BLaER1 treated with 17β-estradiol and CSF1 and Interleukin-3, amounts not matched to agents 10 nM and 100 nM (cell line): ENCODE data around the gene DYNLL2.
"Not testable (repeated sequence)": the region's sequence is repeated elsewhere in the genome, so short reads cannot be mapped to it uniquely, and the experiment has no call there.

Source experiments
- H3K27ac ChIP-seq, 11 experiments: shearing (Covaris generic); formaldehyde crosslinking; 2 replicates each; pipeline ENCODE4 v1.8.1; 2022
- H3K27me3 ChIP-seq, 11 experiments: shearing (Covaris generic); formaldehyde crosslinking; 2 replicates each; pipeline ENCODE4 v1.8.1; 2022
- H3K36me3 ChIP-seq, 11 experiments: shearing (Covaris generic); formaldehyde crosslinking; 2 replicates each; pipeline ENCODE4 v1.8.1; 2022
- H3K4me1 ChIP-seq, 10 experiments: shearing (Covaris generic); formaldehyde crosslinking; 2 replicates each; pipeline ENCODE4 v1.8.1; 2022
- H3K4me2 ChIP-seq, 11 experiments: shearing (Covaris generic); formaldehyde crosslinking; 2 replicates each; pipeline ENCODE4 v1.8.1; 2022
- H3K4me3 ChIP-seq, 10 experiments: shearing (Covaris generic); formaldehyde crosslinking; 2 replicates each; pipeline ENCODE4 v1.8.1; 2022
- H3K9ac ChIP-seq, 11 experiments: shearing (Covaris generic); formaldehyde crosslinking; 2 replicates each; pipeline ENCODE4 v1.8.1; 2022
- H3K9me3 ChIP-seq, 11 experiments: shearing (Covaris generic); formaldehyde crosslinking; replicated peaks in 1 of 11; 2 replicates each; pipeline ENCODE4 v1.8.1; 2022
- H4K20me1 ChIP-seq, 11 experiments: shearing (Covaris generic); formaldehyde crosslinking; 2 replicates each; pipeline ENCODE4 v1.8.1; 2022
- Cebpa-rat ChIP-seq, 11 experiments: shearing (Covaris generic); IDR thresholded peaks; 2 replicates each; pipeline ENCODE4 v1.8.1; 2022

Gene DYNLL2

DNA sequence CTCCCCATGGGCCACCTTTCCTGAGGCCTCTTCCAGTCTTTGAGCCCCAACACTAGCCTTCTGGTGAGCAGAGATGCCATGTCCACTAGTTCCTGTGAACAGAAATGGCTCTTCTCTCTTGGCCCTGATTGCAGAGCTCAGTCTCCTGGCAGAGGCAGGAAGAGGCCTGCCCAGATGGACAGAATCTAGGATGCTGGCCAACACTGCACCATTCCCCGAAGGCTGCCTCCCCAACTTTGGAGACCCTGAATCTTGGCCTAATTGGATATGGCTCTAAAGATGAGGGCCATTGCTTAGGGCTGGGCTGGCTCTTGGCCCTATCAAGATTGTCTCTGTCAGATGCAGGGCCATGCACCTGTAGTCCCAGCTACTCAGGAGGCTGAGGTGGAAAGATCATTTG is 18.0 kb upstream of the DYNLL2 start:
- H3K36me3 ChIP-seq, result no peaks in the 10 kb centered on the region
- no peaks in the 10 kb centered on the region for H3K27me3 ChIP-seq
- no peak overlapping the region for H3K27ac ChIP-seq
- no peaks in the 10 kb centered on the region for H3K4me1 ChIP-seq
- H4K20me1 ChIP-seq, result no peaks in the 10 kb centered on the region
- no peak overlapping the region for H3K4me2 ChIP-seq
- no peak overlapping the region for H3K9ac ChIP-seq
- no peak overlapping the region for H3K4me3 ChIP-seq
- no peaks in the 10 kb centered on the region for H3K9me3 ChIP-seq
- TF ChIP-seq Cebpa-rat (IDR thresholded peaks at IDR 0.05), result no peak

DNA sequence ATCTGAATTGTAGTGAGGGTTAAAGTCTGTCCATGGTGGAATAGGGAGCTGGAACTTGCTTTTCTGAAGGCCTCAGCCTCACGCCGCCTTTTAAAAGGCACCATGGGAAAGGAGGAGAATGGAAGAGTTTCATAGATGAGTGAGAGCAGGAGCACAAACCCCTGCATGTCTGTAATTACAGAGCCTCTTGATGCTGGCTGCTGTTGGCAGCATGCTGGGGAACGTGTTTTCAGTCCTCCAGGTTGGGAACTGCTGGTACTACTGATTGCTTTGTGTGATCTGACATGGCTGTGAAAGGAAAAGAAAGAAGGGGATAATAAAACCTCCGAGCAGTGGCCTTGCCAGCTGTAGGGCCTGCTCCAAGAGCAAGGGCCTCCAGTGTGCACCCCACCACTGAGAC is 16.8 kb upstream of the DYNLL2 start:
- H3K9ac ChIP-seq, result no peak overlapping the region
- H3K4me1 ChIP-seq, result no peaks in the 10 kb centered on the region
- no peaks in the 10 kb centered on the region for H3K36me3 ChIP-seq
- no peaks in the 10 kb centered on the region for H3K9me3 ChIP-seq
- no peak for TF ChIP-seq Cebpa-rat (IDR thresholded peaks at IDR 0.05)
- no peak overlapping the region for H3K27ac ChIP-seq
- H3K27me3 ChIP-seq, result no peaks in the 10 kb centered on the region
- no peak overlapping the region for H3K4me2 ChIP-seq
- H4K20me1 ChIP-seq, result no peaks in the 10 kb centered on the region
- H3K4me3 ChIP-seq, result no peak overlapping the region

DNA sequence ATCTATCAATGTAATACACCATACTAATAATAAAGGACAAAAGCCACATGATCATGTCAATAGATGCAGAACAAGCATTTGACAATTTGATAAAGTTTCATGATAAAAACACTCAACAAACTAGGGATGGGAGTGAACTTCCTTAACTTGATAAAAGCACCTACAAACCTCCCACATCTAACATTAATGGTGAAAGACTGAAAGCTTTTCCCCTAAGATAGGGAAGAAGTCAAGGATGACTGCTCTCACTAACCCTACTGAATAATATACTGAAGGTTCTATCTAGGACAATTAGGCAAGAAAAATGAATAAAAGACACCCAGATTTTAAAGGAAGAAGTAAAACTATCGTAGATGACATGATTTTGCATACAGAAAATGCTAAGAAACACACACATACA is 10.4 kb upstream of the DYNLL2 start:
- Histone ChIP-seq H3K36me3 (no peaks in the 10 kb centered on the region), H3K9ac (no peak overlapping the region), H3K4me1 (no peaks in the 10 kb centered on the region), H3K4me2 (no peak overlapping the region), H4K20me1 (no peaks in the 10 kb centered on the region), H3K9me3 (no peaks in the 10 kb centered on the region), H3K27me3 (no peaks in the 10 kb centered on the region), H3K4me3 (no peak overlapping the region), H3K27ac (no peak overlapping the region)
- no peak for TF ChIP-seq Cebpa-rat (IDR thresholded peaks at IDR 0.05)

DNA sequence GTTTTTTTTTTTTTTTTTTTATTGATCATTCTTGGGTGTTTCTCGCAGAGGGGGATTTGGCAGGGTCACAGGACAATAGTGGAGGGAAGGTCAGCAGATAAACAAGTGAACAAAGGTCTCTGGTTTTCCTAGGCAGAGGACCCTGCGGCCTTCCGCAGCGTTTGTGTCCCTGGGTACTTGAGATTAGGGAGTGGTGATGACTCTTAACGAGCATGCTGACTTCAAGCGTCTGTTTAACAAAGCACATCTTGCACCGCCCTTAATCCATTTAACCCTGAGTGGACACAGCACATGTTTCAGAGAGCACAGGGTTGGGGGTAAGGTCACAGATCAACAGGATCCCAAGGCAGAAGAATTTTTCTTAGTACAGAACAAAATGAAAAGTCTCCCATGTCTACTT is 10.0 kb upstream of the DYNLL2 start:
- H4K20me1 ChIP-seq, H3K27ac ChIP-seq, H3K27me3 ChIP-seq, H3K4me2 ChIP-seq, H3K9me3 ChIP-seq, H3K4me3 ChIP-seq, H3K4me1 ChIP-seq, H3K9ac ChIP-seq, H3K36me3 ChIP-seq: not testable (repeated sequence)

DNA sequence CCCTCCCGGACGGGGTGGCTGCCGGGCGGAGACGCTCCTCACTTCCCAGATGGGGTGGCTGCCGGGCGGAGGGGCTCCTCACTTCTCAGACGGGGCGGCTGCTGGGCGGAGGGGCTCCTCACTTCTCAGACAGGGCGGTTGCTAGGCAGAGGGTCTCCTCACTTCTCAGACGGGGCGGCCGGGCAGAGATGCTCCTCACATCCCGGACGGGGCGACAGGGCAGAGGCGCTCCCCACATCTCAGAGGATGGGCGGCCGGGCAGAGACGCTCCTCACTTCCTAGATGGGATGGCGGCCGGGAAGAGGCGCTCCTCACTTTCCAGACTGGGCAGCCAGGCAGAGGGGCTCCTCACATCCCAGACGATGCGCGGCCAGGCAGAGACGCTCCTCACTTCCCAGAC is 8.8 kb upstream of the DYNLL2 start:
- H3K9me3 ChIP-seq, H3K27ac ChIP-seq, H3K4me2 ChIP-seq, H3K4me3 ChIP-seq, H3K36me3 ChIP-seq, H3K27me3 ChIP-seq, H4K20me1 ChIP-seq, H3K9ac ChIP-seq, H3K4me1 ChIP-seq: not testable (repeated sequence)

DNA sequence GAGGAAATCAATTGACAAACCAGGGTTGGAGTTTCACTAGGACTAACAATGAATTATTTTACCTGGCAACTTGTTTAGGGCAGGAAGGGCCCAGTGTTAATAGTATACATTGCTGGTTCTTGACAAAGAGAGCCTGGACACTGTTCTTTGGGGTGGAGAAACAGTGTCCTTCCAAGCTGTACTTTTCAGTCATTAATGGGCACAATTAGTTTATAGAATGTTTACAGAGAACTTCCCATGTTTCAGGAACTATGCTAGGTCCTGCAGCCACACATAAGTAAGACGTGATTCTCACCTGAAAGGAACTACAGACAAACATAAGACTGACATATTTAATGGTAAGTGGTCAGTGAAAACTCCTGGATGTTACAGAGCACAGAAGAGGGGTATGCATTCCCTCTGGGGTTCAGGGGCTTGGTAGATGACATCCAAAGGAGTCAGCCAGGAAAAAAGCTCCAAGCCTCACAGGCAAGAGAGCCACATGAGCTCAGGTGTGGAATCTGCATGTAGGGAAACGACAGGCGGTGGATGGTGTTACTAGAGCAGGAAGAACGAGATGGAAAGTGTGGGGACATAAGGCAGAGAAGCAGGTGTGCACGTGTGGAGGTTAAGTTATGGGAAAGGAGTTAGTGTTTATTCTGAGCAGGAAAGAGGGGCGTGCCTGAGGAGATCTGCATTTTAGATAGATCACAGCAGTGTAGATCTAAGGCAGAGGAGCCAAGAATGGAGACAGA is 3.8 kb upstream of the DYNLL2 start:
- Histone ChIP-seq H3K27ac (no peak overlapping the region), H3K4me1 (peaks cover 7 to 17% (median 14%) of the 10 kb centered on the region in 10 experiments), H3K4me2 (no peak overlapping the region), H3K9me3 (no peaks in the 10 kb centered on the region), H3K27me3 (no peaks in the 10 kb centered on the region), H3K9ac (no peak overlapping the region), H3K36me3 (no peaks in the 10 kb centered on the region), H3K4me3 (no peak overlapping the region), H4K20me1 (peaks cover 4 to 12% (median 11%) of the 10 kb centered on the region in 11 experiments; a peak in 21 of 22 replicates)
- no peak for TF ChIP-seq Cebpa-rat (IDR thresholded peaks at IDR 0.05)

DNA sequence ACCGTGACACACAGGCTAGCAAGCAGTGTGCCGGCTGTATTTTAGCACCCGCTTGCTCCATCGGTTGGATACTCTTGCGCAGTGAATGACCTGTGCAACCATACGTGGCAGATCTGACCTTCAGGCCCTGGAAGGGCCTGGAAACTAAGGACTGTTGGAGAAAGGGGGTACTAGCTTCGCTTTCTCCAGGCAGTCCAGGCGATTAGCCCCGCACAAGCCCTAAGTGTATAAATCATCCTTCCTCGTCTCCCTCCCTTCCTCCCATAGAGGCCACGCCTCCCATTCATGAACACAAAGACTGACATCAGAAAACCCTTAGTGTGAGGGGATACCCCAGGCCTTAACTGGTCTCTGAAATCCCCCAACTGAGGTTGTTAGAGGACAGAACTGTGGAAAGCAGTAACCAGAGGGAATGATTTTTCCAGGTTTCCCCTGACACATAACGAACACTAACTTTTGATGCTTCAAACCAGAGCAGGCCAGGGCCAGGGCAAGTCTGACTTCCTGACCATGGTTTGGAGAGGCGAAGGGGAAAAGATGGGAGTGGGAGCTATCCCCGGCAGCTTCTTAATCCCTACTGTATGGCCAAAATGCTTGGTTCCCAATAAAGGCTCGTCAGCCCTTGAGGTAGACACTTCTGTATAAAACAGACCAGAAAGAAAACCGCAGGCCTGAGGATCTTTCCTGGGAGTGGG is 1.4 kb upstream of the DYNLL2 start:
- Histone ChIP-seq H3K27me3 (no peaks in the 10 kb centered on the region), H3K4me1 (peaks cover 30 to 41% (median 37%) of the 10 kb centered on the region in 10 experiments), H3K27ac (peak overlapping the region in 8 of 11 experiments; percentile 85 to 96 (median 90); a peak in 13 of 22 replicates), H3K4me2 (peak overlapping the region in 10 of 11 experiments; percentile 71 to 92 (median 84); a peak in 17 of 22 replicates), H3K36me3 (peaks cover 15 to 21% (median 20%) of the 10 kb centered on the region in 11 experiments), H3K9me3 (no peaks in the 10 kb centered on the region), H3K4me3 (no peak overlapping the region), H4K20me1 (peaks cover 27 to 35% (median 34%) of the 10 kb centered on the region in 11 experiments), H3K9ac (peak overlapping the region in 2 of 11 experiments; percentile 83 to 84; a peak in 2 of 22 replicates)
- no peak for TF ChIP-seq Cebpa-rat (IDR thresholded peaks at IDR 0.05)

DNA sequence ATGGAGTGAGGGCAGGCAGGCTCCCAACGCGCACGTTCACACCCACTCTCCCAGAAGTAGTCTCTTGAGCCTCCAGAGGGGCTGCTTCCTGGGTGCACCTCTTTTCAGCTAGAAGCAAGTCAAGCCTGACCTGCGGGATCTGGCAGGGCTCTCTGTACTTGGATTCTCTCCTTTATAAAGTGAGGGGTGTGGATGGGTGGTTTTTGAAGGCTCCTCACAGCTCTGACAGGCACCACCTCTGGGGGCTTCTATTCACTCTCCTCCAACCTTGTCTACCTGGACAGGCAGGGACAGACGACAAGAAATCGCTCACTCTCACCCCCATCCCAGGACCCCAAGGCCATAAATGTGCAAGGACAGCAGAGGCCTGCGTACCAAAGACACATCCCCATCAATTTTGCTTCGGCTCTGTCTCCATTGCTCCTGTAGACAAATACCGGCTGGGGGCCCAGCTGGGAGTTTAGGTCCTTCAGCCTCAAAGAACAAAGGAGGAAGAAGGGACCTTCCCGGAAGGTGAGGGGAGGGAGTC is 814 bp upstream of the DYNLL2 start:
- H3K27ac ChIP-seq, result peak overlapping the region; percentile 77 to 96 (median 90)
- H3K9ac ChIP-seq, result peak overlapping the region; percentile 70 to 84 (median 79)
- H4K20me1 ChIP-seq, result peaks cover 33 to 41% (median 40%) of the 10 kb centered on the region in 11 experiments
- peaks cover 34 to 45% (median 43%) of the 10 kb centered on the region in 10 experiments for H3K4me1 ChIP-seq
- peak overlapping the region; percentile 71 to 92 (median 84) for H3K4me2 ChIP-seq
- peak overlapping the region; percentile 39 to 65 (median 50) for H3K4me3 ChIP-seq
- H3K36me3 ChIP-seq, result peaks cover 21 to 27% (median 26%) of the 10 kb centered on the region in 11 experiments
- H3K9me3 ChIP-seq, result no peaks in the 10 kb centered on the region
- H3K27me3 ChIP-seq, result no peaks in the 10 kb centered on the region
- TF ChIP-seq Cebpa-rat (IDR thresholded peaks at IDR 0.05), result no peak

DNA sequence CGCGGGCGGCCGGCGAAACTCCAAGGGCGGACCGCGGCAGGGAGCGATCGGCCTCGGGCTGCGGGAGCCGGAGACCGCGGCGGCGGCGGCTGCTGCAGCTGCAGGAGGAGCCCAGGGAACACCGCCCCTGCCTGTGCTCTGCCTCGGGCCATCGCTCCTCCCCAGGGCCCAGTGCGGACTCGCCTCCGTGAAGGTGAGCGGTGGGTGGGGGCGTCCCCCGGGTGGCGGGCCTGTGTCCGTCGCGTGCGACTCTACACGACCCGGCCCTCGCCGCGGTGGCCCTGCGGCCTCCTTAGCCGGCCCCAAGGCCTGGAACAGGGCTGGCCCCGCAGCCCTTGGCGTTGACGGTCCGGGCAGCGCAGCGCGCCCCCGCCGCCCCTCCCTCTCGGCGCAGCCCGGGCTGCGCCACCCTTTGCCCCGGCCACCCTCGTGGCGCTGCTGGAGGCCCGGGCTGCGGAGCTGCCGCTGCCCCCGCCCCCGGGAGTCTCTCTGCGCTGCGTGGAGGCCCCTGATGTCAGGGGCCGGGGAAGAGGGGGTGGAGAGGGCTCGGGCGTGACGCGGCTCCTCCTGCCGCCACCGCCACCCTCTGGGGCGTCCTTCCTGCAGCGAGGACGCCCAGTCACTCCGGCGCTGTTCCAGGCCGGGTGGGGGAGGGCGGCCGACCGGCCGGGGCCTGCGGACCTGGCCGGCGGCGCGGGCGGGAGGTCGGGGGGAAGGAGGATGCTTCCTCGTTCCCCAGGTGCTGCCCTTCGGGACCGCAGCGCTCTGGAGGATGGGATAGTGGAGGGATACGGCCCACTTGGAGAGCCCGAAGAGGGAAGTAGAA is 485 bp downstream of the DYNLL2 start:
- H3K27me3 ChIP-seq, result no peaks in the 10 kb centered on the region
- peak overlapping the region; percentile 90 to 99 (median 96) for H3K9ac ChIP-seq
- peaks cover 34 to 40% (median 39%) of the 10 kb centered on the region in 11 experiments for H3K36me3 ChIP-seq
- peak overlapping the region; percentile 90 to 99 (median 98) for H3K4me3 ChIP-seq
- H3K4me1 ChIP-seq, result peaks cover 34 to 57% (median 54%) of the 10 kb centered on the region in 10 experiments
- H4K20me1 ChIP-seq, result peaks cover 46 to 54% (median 53%) of the 10 kb centered on the region in 11 experiments
- no peaks in the 10 kb centered on the region for H3K9me3 ChIP-seq
- no peak for TF ChIP-seq Cebpa-rat (IDR thresholded peaks at IDR 0.05)
- peak overlapping the region; percentile 82 to 98 (median 93) for H3K4me2 ChIP-seq
- peak overlapping the region; percentile 81 to 95 (median 94) for H3K27ac ChIP-seq
